RWPE2 (cell line): ENCODE data around the gene MAN2B2.
A peak's percentile ranks its signal among the peaks of the same experiment; 100 is the strongest.

Experiments
- ATAC-seq: fragments of 200-7000 bp; cut with Tn5 transposase; 3 replicates; pipeline ENCODE4 v1.9.1; 2021; ENCODE audit warnings: low read depth
- DNase-seq: peaks from one replicate; pipeline ENCODE4 v3.0.0-alpha.2; 2020; ENCODE audit warnings: low spot score
- H3K27ac ChIP-seq: fragments of 450-650 bp; 2 replicates; pipeline ENCODE4 v1.5.1; 2017; ENCODE audit warnings: mild to moderate bottlenecking; ENCODE audit not compliant: poor library complexity, severe bottlenecking
- H3K27me3 ChIP-seq: fragments of 250-450 bp; sonication (Bioruptor Pico); 2 replicates; pipeline ENCODE4 v1.5.1; 2021; ENCODE audit warnings: mild to moderate bottlenecking, moderate library complexity; ENCODE audit not compliant: insufficient read depth, poor library complexity, severe bottlenecking
- H3K36me3 ChIP-seq: fragments of 250-450 bp; sonication (Bioruptor Pico); 2 replicates; pipeline ENCODE4 v1.5.1; 2020; ENCODE audit warnings: low read depth, mild to moderate bottlenecking, moderate library complexity
- H3K4me1 ChIP-seq: fragments of 250-450 bp; sonication (Bioruptor Pico); 2 replicates; pipeline ENCODE4 v1.5.1; 2021; ENCODE audit warnings: mild to moderate bottlenecking, moderate library complexity; ENCODE audit not compliant: insufficient read depth, poor library complexity, severe bottlenecking
- H3K4me3 ChIP-seq: fragments of 250-450 bp; sonication (Bioruptor Pico); 2 replicates; pipeline ENCODE4 v1.5.1; 2021; ENCODE audit warnings: mild to moderate bottlenecking, moderate library complexity; ENCODE audit not compliant: severe bottlenecking
- H3K9me3 ChIP-seq: fragments of 250-450 bp; sonication (Bioruptor Pico); 2 replicates; pipeline ENCODE4 v1.5.1; 2021; ENCODE audit warnings: mild to moderate bottlenecking, moderate library complexity; ENCODE audit not compliant: severe bottlenecking
- CTCF ChIP-seq: fragments of 450-650 bp; IDR thresholded peaks from one replicate; pipeline ENCODE4 v1.5.1; 2017; ENCODE audit warnings: mild to moderate bottlenecking, moderate library complexity; ENCODE audit not compliant: poor library complexity, severe bottlenecking

The MAN2B2 gene

GRCh38 chr4:6571608-6572007 is 3.4 kb upstream of the MAN2B2 start:
- Histone ChIP-seq H3K27me3 (no peaks in the 10 kb centered on the region), H3K9me3 (no peaks in the 10 kb centered on the region), H3K36me3 (no peaks in the 10 kb centered on the region), H3K4me3 (no peak overlapping the region), H3K27ac (no peak overlapping the region), H3K4me1 (peaks cover 5% of the 10 kb centered on the region)
- ATAC-seq (no peak), DNase-seq (no peak)
- TF ChIP-seq CTCF: no peak

- Histone ChIP-seq H3K36me3 (peaks cover 2% of the 10 kb centered on the region; the same call in 1 of the 2 replicates), H3K27me3 (no peaks in the 10 kb centered on the region), H3K9me3 (no peaks in the 10 kb centered on the region), H3K27ac (no peak overlapping the region), H3K4me1 (peaks cover 2% of the 10 kb centered on the region), H3K4me3 (no peak overlapping the region)
- ATAC-seq (no peak), DNase-seq (no peak)
- TF ChIP-seq CTCF: no peak
Observed at GRCh38 chr4:6573551-6573950, 1.4 kb upstream of the MAN2B2 start.

GRCh38 chr4:6573986-6574746 is 823 bp upstream of the MAN2B2 start:
- TF ChIP-seq CTCF: no peak
- peak overlapping the region; percentile 79 for H3K4me3 ChIP-seq
- peaks cover 3% of the 10 kb centered on the region; the same call in 1 of the 2 replicates for H3K36me3 ChIP-seq
- no peak for ATAC-seq
- H3K9me3 ChIP-seq: no peaks in the 10 kb centered on the region
- H3K4me1 ChIP-seq: no peaks in the 10 kb centered on the region
- no peaks in the 10 kb centered on the region for H3K27me3 ChIP-seq
- no peak overlapping the region for H3K27ac ChIP-seq
- no peak for DNase-seq

DNA sequence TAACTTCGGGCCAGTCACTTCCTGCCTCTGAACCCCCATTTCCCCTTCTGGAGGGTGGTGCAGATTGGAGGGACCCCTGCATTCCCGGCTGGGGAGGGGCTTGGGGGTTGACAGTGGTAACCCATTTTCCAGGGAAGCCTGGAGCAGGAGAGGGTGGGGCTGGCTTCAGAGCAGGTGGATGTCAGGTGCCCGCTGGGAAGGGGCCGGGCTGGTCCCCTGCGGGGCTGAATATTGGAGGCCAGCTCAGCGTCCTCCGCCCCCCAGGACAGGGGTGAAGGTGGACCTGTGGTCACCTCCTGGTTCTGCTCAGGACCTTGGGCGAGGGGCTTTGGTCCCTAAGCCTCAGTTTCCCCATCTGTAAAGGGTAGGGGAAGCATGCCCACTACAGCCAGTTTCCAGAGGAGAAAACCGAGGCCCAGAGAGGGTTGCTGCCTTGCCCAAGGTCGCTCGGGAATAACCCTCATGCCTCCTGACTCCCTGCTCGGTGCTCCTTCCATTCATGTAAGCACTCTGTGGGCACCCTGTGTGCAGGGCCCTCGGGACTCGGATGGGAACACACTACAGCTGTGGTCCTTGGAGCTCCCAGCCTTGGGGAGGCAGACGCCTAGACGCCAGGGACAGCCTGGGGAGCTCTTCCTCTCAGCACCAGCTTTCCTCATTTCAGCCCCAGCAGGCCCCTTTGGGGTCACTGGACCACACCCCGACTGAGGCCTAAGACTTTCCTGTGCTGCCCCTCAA is 683 bp downstream of the MAN2B2 start:
- no peaks in the 10 kb centered on the region for H3K9me3 ChIP-seq
- peaks cover 8% of the 10 kb centered on the region for H3K36me3 ChIP-seq
- no peak for ATAC-seq
- TF ChIP-seq CTCF: no peak
- no peak overlapping the region for H3K27ac ChIP-seq
- no peak for DNase-seq
- H3K4me1 ChIP-seq: no peaks in the 10 kb centered on the region
- H3K27me3 ChIP-seq: no peaks in the 10 kb centered on the region
- peak overlapping the region; percentile 79 for H3K4me3 ChIP-seq

- Histone ChIP-seq H3K4me1 (no peaks in the 10 kb centered on the region), H3K36me3 (peaks cover 8% of the 10 kb centered on the region), H3K27ac (no peak overlapping the region), H3K9me3 (no peaks in the 10 kb centered on the region), H3K4me3 (no peak overlapping the region), H3K27me3 (no peaks in the 10 kb centered on the region)
- ATAC-seq (no peak), DNase-seq (no peak)
- TF ChIP-seq CTCF: no peak
Observed at GRCh38 chr4:6576512-6576911, 1.5 kb downstream of the MAN2B2 start.
